ENCODE results near the gene CALD1. TPM values are rescaled to one million over a fixed set of nuclear protein-coding genes. Genes with fewer than 3 reads are reported as not detected.

The CALD1 gene
- total RNA-seq, 1 experiment from 2014 or later, result 22.1 TPM

- CTCF ChIA-PET, result no interaction called here
- no peaks in the 10 kb centered on the region for H3K36me3 ChIP-seq (ENCODE audit: low read depth, low read length)
- H3K79me2 ChIP-seq (ENCODE audit: low read length), result peaks cover 16% of the 10 kb centered on the region
- no peak for TF ChIP-seq CTCF (conservative IDR thresholded peaks at IDR 0.05; ENCODE audit: low read depth, low read length)
- TF ChIP-seq EZH2phosphoT487 (IDR thresholded peaks at IDR 0.05; ENCODE audit: borderline replicate concordance, low read length), result no peak
- no peak for TF ChIP-seq EZH2 (IDR thresholded peaks at IDR 0.05; ENCODE audit: low read length, unreplicated experiment)
- POLR2A ChIA-PET (ENCODE audit: unreplicated experiment), result interaction anchor here (0.6 kb wide), 1 partner anchor 108 kb away, joined by 6 read pairs; the partner anchor contains the start of gene CALD1
- H2AFZ ChIP-seq (ENCODE audit: low read length), result no peak overlapping the region
- H3K9ac ChIP-seq (ENCODE audit: low read length), result no peak overlapping the region
- intact Hi-C loops (cut with micrococcal nuclease), result no loop called here
- H3K4me2 ChIP-seq (ENCODE audit: low read length), result no peak overlapping the region
- no peak overlapping the region for H3K4me3 ChIP-seq (ENCODE audit: low read length)
- no TSS peak for BruUV-seq (replicated peaks)
- H3K9me2 ChIP-seq (replicated peaks; ENCODE audit: low read length), result no peaks in the 10 kb centered on the region
- H3K27me3 ChIP-seq (ENCODE audit: low read length), result no peaks in the 10 kb centered on the region
- H3K27ac ChIP-seq (ENCODE audit: low read length), result no peak overlapping the region
- H3K9me3 ChIP-seq (ENCODE audit: low read length), result no peaks in the 10 kb centered on the region
- H4K20me1 ChIP-seq (ENCODE audit: low read length), result no peaks in the 10 kb centered on the region
- H3K4me1 ChIP-seq (ENCODE audit: insufficient read depth, low read length), result peaks cover 31% of the 10 kb centered on the region
- DNase-seq (no peak), ATAC-seq (no peak)
- H3F3A ChIP-seq (ENCODE audit: low read length, unreplicated experiment), result no peaks in the 10 kb centered on the region
Observed at GRCh38 chr7:134888141-134888740, 108.8 kb downstream of the CALD1 start.

GRCh38 chr7:134890246-134891240, 111.1 kb downstream of the CALD1 start:
- H3K79me2 ChIP-seq (ENCODE audit: low read length), result peaks cover 34% of the 10 kb centered on the region

More at GRCh38 chr7:134890246-134891240, 111.1 kb downstream of the CALD1 start:
- H3K9me2 ChIP-seq (replicated peaks; ENCODE audit: low read length), result no peaks in the 10 kb centered on the region
- H3K4me3 ChIP-seq (ENCODE audit: low read length), result peak overlapping the region; percentile 81; the same call in 1 of the 2 replicates
- ChIA-PET CTCF (no interaction called here), POLR2A (ENCODE audit: unreplicated experiment) (interaction anchor here (0.6 kb wide), 1 partner anchor 30 kb away, joined by 3 read pairs; no protein-coding TSS in a partner anchor)
- H3F3A ChIP-seq (ENCODE audit: low read length, unreplicated experiment), result no peaks in the 10 kb centered on the region
- peak overlapping the region; percentile 84 for H3K4me2 ChIP-seq (ENCODE audit: low read length)
- no peak overlapping the region for H3K27ac ChIP-seq (ENCODE audit: low read length)
- no peaks in the 10 kb centered on the region for H4K20me1 ChIP-seq (ENCODE audit: low read length)
- no peak overlapping the region for H3K9ac ChIP-seq (ENCODE audit: low read length)
- no peaks in the 10 kb centered on the region for H3K9me3 ChIP-seq (ENCODE audit: low read length)
- ATAC-seq (no peak; the same call in 1 of the 2 replicates), DNase-seq (no peak)
- no peaks in the 10 kb centered on the region for H3K27me3 ChIP-seq (ENCODE audit: low read length)
- H2AFZ ChIP-seq (ENCODE audit: low read length), result peak overlapping the region; percentile 71; the same call in 1 of the 2 replicates
- peaks cover 10% of the 10 kb centered on the region for H3K36me3 ChIP-seq (ENCODE audit: low read depth, low read length)
- TF ChIP-seq EZH2 (IDR thresholded peaks at IDR 0.05; ENCODE audit: low read length, unreplicated experiment), result no peak
- no peak for TF ChIP-seq CTCF (conservative IDR thresholded peaks at IDR 0.05; ENCODE audit: low read depth, low read length)
- no peak for TF ChIP-seq EZH2phosphoT487 (IDR thresholded peaks at IDR 0.05; ENCODE audit: borderline replicate concordance, low read length)
- BruUV-seq (replicated peaks), result no TSS peak
- intact Hi-C loops (cut with micrococcal nuclease), result loop anchor here (1.0 kb wide), 2 partner anchors 18 to 111 kb away; partner anchors contain the start of gene CALD1
- peaks cover 29% of the 10 kb centered on the region for H3K4me1 ChIP-seq (ENCODE audit: insufficient read depth, low read length)

Data from PC-3 (cell line).